CD4-positive, CD25-positive, alpha-beta regulatory T cell (primary cell): ENCODE data around the gene OR5AC2. TPM values are rescaled to one million over a fixed set of nuclear protein-coding genes. Genes with fewer than 3 reads are reported as not detected.

Experiments used
- ATAC-seq, 2 donors: fragments of 150-1000 bp; cut with Tn5 transposase; one replicate each; pipeline ENCODE4 v1.10.0; 2021; ENCODE audit warnings: low read depth in 2 of 2, moderate number of reproducible peaks in 2 of 2, moderate library complexity in 1 of 2
- DNase-seq, 3 donors: peaks; one replicate each; pipeline versions ENCODE4 v3.0.0 to v3.0.0-alpha.2; 2012 to 2022; ENCODE audit warnings: mixed read lengths in 1 of 3
- H3K27ac ChIP-seq: one replicate; pipeline ENCODE4 v1.7.0; 2013; ENCODE audit warnings: mild to moderate bottlenecking, low read length; ENCODE audit not compliant: insufficient read depth, poor library complexity, severe bottlenecking
- H3K27me3 ChIP-seq: one replicate; pipeline ENCODE4 v1.7.0; 2013; ENCODE audit warnings: low read length; ENCODE audit not compliant: control insufficient read depth, insufficient read depth
- H3K36me3 ChIP-seq: one replicate; pipeline ENCODE4 v1.7.0; 2013; ENCODE audit warnings: mild to moderate bottlenecking, low read length, moderate library complexity; ENCODE audit not compliant: control insufficient read depth, insufficient read depth
- H3K4me1 ChIP-seq: 2 replicates; pipeline ENCODE4 v1.7.0; 2013; ENCODE audit warnings: mild to moderate bottlenecking, low read length; ENCODE audit not compliant: insufficient read depth, control insufficient read depth, poor library complexity, severe bottlenecking
- H3K4me3 ChIP-seq: one replicate; pipeline ENCODE4 v1.7.0; 2013; ENCODE audit warnings: low read depth, mild to moderate bottlenecking, low read length, moderate library complexity
- H3K9me3 ChIP-seq, 2 experiments: 1 replicate in 1 of 2; 2 replicates in 1 of 2; pipeline ENCODE4 v1.7.0; 2013; ENCODE audit warnings: low read length in 2 of 2, mild to moderate bottlenecking in 1 of 2, moderate library complexity in 1 of 2; ENCODE audit not compliant: control insufficient read depth in 2 of 2
- H3K27ac Mint-ChIP-seq, 3 donors: one replicate each; pipeline ENCODE4 v1.8.0; 2020 to 2022; ENCODE audit warnings: mild to moderate bottlenecking in 3 of 3, mixed read lengths in 3 of 3, moderate library complexity in 2 of 3
- H3K27me3 Mint-ChIP-seq: one replicate; pipeline ENCODE4 v1.8.0; 2022; ENCODE audit warnings: mild to moderate bottlenecking, mixed read lengths
- H3K36me3 Mint-ChIP-seq: one replicate; pipeline ENCODE4 v1.8.0; 2020; ENCODE audit warnings: mixed read lengths
- H3K4me1 Mint-ChIP-seq, 4 donors: one replicate each; pipeline ENCODE4 v1.8.0; 2020 to 2022; ENCODE audit warnings: mixed read lengths in 4 of 4, mild to moderate bottlenecking in 1 of 4
- H3K4me3 Mint-ChIP-seq, 4 donors: one replicate each; pipeline ENCODE4 v1.8.0; 2020 to 2022; ENCODE audit warnings: mild to moderate bottlenecking in 4 of 4, mixed read lengths in 4 of 4, moderate library complexity in 3 of 4
- H3K9me3 Mint-ChIP-seq, 7 donors: one replicate each; pipeline ENCODE4 v1.8.0; 2020 to 2022; ENCODE audit warnings: mixed read lengths in 7 of 7, mild to moderate bottlenecking in 3 of 7, moderate library complexity in 2 of 7
- polyA plus RNA-seq, 4 donors: library from polyadenylated mRNA; unstranded; fragments of 300-500 nt; fragmentation: Illumina TruSeq; gene quantifications; one replicate each; pipeline ENCODE4 v1.2.3, GENCODE V29; 2021
- total RNA-seq: library from RNA; stranded (reverse); gene quantifications from one replicate; pipeline ENCODE4 v1.2.3, GENCODE V29; 2022

OR5AC2 gene
- total and polyA plus RNA-seq, 5 donors from 2014 or later = not detected

DNA sequence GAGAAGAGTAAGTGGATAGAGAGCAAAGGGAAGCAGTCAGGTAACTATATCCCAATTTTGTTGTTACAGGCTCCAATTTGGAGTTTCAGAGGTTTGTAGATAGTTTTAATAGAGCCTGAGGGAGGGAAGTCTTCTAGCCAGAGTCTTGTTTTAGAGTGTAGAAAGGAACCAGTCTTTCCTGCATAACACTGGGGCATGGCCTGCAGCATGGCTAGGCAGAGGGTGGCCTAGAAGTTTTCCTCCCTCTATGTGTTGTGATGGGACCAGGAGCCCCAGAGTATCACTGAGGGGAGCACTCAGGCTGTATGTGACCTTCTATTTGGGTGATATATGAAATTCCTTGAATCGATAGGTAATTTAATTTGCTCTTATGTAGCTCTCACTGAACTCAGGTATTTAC is 29.3 kb upstream of the OR5AC2 start:
- H3K27me3 Mint-ChIP-seq = peaks cover 5% of the 10 kb centered on the region
- H3K27ac Mint-ChIP-seq = no peak overlapping the region
- H3K9me3 Mint-ChIP-seq = peaks cover 0 to 4% (median 0%) of the 10 kb centered on the region in 7 donors
- no peak for ATAC-seq
- no peaks in the 10 kb centered on the region for H3K4me1 ChIP-seq
- no peaks in the 10 kb centered on the region for H3K36me3 Mint-ChIP-seq
- no peak overlapping the region for H3K27ac ChIP-seq
- H3K4me3 Mint-ChIP-seq = no peak overlapping the region
- no peaks in the 10 kb centered on the region for H3K9me3 ChIP-seq
- no peak for DNase-seq
- H3K36me3 ChIP-seq = no peaks in the 10 kb centered on the region
- no peaks in the 10 kb centered on the region for H3K4me1 Mint-ChIP-seq
- H3K27me3 ChIP-seq = peaks cover 3% of the 10 kb centered on the region
- no peak overlapping the region for H3K4me3 ChIP-seq

DNA sequence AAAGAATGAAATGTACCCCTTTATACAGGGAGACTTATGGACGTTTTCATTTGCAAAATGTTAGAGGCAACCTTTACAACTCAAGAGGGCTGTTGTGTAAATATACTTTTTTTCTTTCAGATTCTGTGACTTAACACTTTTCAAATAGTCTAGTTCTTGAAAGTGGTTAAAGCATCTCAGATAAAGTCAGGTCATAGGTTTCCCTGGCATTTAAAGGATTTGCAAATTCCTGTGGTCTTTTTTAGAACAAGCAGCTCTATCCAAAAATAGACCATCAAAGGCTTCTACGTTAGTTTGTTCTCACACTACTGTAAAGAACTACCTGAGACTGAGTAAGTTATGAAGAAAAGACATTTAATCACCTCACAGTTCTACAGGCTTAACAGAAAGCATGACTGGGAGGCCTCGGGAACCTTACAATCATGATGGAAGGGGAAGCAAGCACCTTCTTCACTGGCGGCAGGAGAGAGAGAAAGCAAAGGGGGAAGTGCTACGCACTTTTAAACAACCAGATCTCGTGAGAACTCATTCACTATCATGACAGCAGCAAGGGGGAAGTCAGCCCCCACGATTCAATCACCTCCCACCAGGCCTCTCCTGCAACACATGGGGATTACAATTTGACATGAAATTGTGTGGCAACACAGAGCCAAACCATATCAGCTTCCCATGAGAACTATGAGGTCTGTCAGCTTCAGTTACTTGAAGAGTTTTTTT is 28.6 kb upstream of the OR5AC2 start:
- Histone ChIP-seq H3K4me3 (no peak overlapping the region), H3K27ac (no peak overlapping the region), H3K9me3 (no peaks in the 10 kb centered on the region), H3K27me3 (peaks cover 3% of the 10 kb centered on the region), H3K4me1 (no peaks in the 10 kb centered on the region), H3K36me3 (no peaks in the 10 kb centered on the region)
- ATAC-seq = no peak
- H3K27me3 Mint-ChIP-seq = peaks cover 5% of the 10 kb centered on the region
- no peak overlapping the region for H3K27ac Mint-ChIP-seq
- H3K36me3 Mint-ChIP-seq = no peaks in the 10 kb centered on the region
- no peak for DNase-seq
- H3K4me1 Mint-ChIP-seq = no peaks in the 10 kb centered on the region
- peaks cover 0 to 4% (median 0%) of the 10 kb centered on the region in 7 donors for H3K9me3 Mint-ChIP-seq
- H3K4me3 Mint-ChIP-seq = no peak overlapping the region

DNA sequence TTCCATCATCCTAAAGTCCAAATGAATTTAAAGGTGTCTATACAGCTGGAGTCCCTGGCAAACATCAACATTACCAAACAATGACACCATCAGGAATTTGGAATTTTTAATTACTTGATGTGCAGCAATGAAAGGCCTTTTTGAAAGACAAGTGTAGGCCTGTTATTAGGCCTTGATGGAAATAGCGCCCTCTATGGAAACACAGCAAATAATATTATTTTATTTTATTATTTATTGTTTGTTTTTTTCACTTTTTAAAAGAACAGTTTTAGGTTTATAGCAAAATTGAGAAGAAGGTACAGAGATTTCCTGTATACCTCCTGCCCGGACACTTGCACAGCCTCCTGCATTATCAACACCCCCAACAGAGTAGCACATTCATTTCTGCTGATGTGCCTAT is 18.1 kb upstream of the OR5AC2 start:
- no peak overlapping the region for H3K27ac Mint-ChIP-seq
- Histone ChIP-seq H3K4me1 (no peaks in the 10 kb centered on the region), H3K27ac (no peak overlapping the region), H3K4me3 (no peak overlapping the region), H3K27me3 (peaks cover 6% of the 10 kb centered on the region), H3K36me3 (no peaks in the 10 kb centered on the region), H3K9me3 (no peaks in the 10 kb centered on the region)
- no peak overlapping the region for H3K4me3 Mint-ChIP-seq
- H3K27me3 Mint-ChIP-seq = peaks cover 11% of the 10 kb centered on the region
- ATAC-seq (no peak), DNase-seq (no peak)
- H3K9me3 Mint-ChIP-seq = no peaks in the 10 kb centered on the region
- H3K4me1 Mint-ChIP-seq = no peaks in the 10 kb centered on the region
- no peaks in the 10 kb centered on the region for H3K36me3 Mint-ChIP-seq

DNA sequence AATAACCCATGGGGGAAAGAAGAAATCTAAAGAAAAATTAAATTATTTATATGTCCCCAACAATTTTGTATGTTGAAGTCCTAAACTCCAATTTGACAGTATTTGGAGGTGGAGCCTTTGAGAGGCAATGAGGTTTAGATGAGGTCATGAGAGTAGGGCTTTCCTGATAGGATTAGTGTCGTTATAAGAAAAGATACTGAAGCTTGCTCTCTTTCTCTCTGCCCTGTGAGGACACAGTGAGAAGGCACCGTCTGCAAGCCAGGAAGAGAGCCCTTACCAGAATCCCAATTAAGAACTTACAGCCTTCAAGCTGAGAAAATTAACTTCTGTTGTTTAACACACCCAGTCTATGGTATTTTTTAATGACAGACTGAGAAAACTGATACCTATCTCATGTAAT is 16.1 kb upstream of the OR5AC2 start:
- peaks cover 11% of the 10 kb centered on the region for H3K27me3 Mint-ChIP-seq
- ATAC-seq (no peak), DNase-seq (no peak)
- Histone ChIP-seq H3K4me1 (no peaks in the 10 kb centered on the region), H3K27ac (no peak overlapping the region), H3K36me3 (no peaks in the 10 kb centered on the region), H3K27me3 (no peaks in the 10 kb centered on the region), H3K4me3 (no peak overlapping the region), H3K9me3 (no peaks in the 10 kb centered on the region)
- no peak overlapping the region for H3K4me3 Mint-ChIP-seq
- no peaks in the 10 kb centered on the region for H3K9me3 Mint-ChIP-seq
- H3K36me3 Mint-ChIP-seq = no peaks in the 10 kb centered on the region
- H3K27ac Mint-ChIP-seq = no peak overlapping the region
- no peaks in the 10 kb centered on the region for H3K4me1 Mint-ChIP-seq

DNA sequence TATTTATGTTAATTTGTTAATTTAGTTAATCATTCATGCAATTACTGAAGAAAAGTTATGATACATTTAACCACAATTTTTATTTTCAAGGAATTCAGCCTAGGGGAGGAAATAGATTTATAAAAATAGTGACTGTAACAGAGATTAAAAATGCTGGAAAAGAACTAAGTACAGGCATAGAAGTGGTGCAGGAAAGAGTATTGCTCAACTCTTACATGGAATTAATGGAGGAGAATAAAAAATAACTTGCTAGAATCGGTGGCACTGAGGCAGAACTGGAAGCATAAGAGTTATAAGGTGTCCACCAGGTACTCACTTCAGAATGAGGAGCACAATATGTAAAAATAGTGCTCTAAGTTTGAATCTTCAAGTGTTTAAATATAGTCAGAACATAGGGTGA is 13.5 kb upstream of the OR5AC2 start:
- Mint-ChIP-seq H3K4me3 (no peak overlapping the region), H3K27me3 (peaks cover 4% of the 10 kb centered on the region), H3K36me3 (no peaks in the 10 kb centered on the region), H3K27ac (no peak overlapping the region), H3K4me1 (no peaks in the 10 kb centered on the region), H3K9me3 (no peaks in the 10 kb centered on the region)
- H3K27me3 ChIP-seq = no peaks in the 10 kb centered on the region
- DNase-seq = no peak
- no peak overlapping the region for H3K4me3 ChIP-seq
- H3K36me3 ChIP-seq = no peaks in the 10 kb centered on the region
- H3K4me1 ChIP-seq = no peaks in the 10 kb centered on the region
- H3K27ac ChIP-seq = no peak overlapping the region
- H3K9me3 ChIP-seq = no peaks in the 10 kb centered on the region
- ATAC-seq = no peak

DNA sequence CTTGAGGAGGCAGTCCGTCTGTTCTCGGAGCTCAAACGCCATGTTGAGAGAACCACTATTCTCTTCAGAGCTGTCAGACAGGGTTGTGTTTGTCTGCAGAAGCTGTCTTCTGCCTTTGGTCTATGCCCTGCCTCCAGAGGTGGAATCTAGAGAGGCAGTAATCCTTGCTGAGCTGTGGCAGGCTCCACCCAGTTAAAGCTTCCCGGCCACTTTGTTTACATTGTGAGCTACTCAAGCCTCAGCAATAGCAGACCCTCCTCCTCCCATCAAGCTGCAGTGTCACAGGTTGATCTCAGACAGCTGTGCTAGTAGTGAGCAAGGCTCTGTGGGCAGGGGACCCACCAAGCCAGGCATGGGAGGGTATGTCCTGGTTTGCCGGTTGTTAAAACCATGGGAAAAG is 8.9 kb downstream of the OR5AC2 start:
- no peak overlapping the region for H3K27ac Mint-ChIP-seq
- no peak for DNase-seq
- H3K27me3 Mint-ChIP-seq = no peaks in the 10 kb centered on the region
- no peak for ATAC-seq
- no peaks in the 10 kb centered on the region for H3K36me3 Mint-ChIP-seq
- no peak overlapping the region for H3K4me3 Mint-ChIP-seq
- no peaks in the 10 kb centered on the region for H3K9me3 ChIP-seq
- H3K4me3 ChIP-seq = no peak overlapping the region
- H3K9me3 Mint-ChIP-seq = peaks cover 0 to 6% (median 0%) of the 10 kb centered on the region in 7 donors
- H3K27ac ChIP-seq = no peak overlapping the region
- no peaks in the 10 kb centered on the region for H3K27me3 ChIP-seq
- H3K4me1 Mint-ChIP-seq = no peaks in the 10 kb centered on the region
- no peaks in the 10 kb centered on the region for H3K4me1 ChIP-seq
- H3K36me3 ChIP-seq = no peaks in the 10 kb centered on the region

DNA sequence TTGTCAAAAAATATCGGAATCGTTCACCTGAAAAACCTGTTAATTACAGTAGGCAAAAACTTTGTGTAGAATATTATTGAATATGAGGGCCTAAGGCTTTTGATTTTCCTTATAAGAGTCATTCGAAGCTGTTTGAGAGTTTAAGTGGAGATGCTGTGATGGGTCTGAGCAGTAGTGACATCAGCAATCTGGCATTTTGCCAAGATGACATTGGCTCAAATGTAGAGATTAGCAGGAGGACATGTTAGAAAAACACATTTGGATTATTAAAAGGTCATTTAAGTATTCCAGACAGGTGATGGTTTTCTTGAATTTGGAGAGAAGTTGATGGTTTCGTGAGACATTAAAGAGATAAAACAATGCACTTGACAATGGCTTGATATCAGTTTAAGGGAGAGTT is 12.9 kb downstream of the OR5AC2 start:
- no peak for DNase-seq
- Mint-ChIP-seq H3K36me3 (no peaks in the 10 kb centered on the region), H3K27me3 (no peaks in the 10 kb centered on the region), H3K27ac (no peak overlapping the region), H3K9me3 (peaks cover 0 to 3% (median 0%) of the 10 kb centered on the region in 7 donors), H3K4me3 (no peak overlapping the region), H3K4me1 (no peaks in the 10 kb centered on the region)
- no peak for ATAC-seq
- Histone ChIP-seq H3K36me3 (no peaks in the 10 kb centered on the region), H3K9me3 (no peaks in the 10 kb centered on the region), H3K4me3 (no peak overlapping the region), H3K4me1 (no peaks in the 10 kb centered on the region), H3K27ac (no peak overlapping the region), H3K27me3 (no peaks in the 10 kb centered on the region)

DNA sequence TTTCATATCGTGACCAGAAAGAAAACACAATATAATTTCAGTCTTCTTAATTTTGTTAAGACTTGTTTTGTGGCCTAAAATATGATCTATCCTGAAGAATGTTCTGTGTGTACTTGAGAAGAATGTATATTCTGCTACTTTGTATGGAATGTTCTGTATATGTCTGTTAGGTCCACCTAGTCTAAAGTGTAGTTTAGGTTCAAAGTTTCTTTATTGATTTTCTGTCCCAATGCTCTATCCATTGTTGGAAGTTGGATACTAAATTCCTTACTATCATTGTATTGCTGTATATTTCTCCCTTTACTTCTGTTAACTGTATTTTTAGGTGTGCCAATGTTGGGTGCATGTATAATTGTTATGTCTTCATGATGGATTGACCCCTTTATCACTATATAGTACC is 21.2 kb downstream of the OR5AC2 start:
- Histone ChIP-seq H3K27me3 (no peaks in the 10 kb centered on the region), H3K27ac (no peak overlapping the region), H3K9me3 (peaks cover 2 to 4% of the 10 kb centered on the region in 2 experiments), H3K4me1 (no peaks in the 10 kb centered on the region), H3K36me3 (no peaks in the 10 kb centered on the region), H3K4me3 (no peak overlapping the region)
- no peak overlapping the region for H3K27ac Mint-ChIP-seq
- DNase-seq (no peak), ATAC-seq (no peak)
- H3K4me3 Mint-ChIP-seq = no peak overlapping the region
- H3K4me1 Mint-ChIP-seq = no peaks in the 10 kb centered on the region
- peaks cover 0 to 6% (median 0%) of the 10 kb centered on the region in 7 donors for H3K9me3 Mint-ChIP-seq
- no peaks in the 10 kb centered on the region for H3K36me3 Mint-ChIP-seq
- H3K27me3 Mint-ChIP-seq = peaks cover 7% of the 10 kb centered on the region
